Fibroblast of lung (primary cell): ENCODE results near the gene PPP2CA. TPM values are rescaled to one million over a fixed set of nuclear protein-coding genes. Genes with fewer than 3 reads are reported as not detected.

ENCODE experiments used
- DNase-seq, 2 donors: peaks; one replicate each; pipeline versions ENCODE4 v3.0.0 to v3.0.0-alpha.2; 2010; ENCODE audit warnings: low read depth in 2 of 2
- H2AFZ ChIP-seq: 2 replicates; pipeline ENCODE4 v1.5.1; 2012; ENCODE audit warnings: low read length, control low read depth, inconsistent platforms
- H3K27ac ChIP-seq: 2 replicates; pipeline ENCODE4 v1.5.1; 2011; ENCODE audit warnings: low read length, control low read depth; ENCODE audit not compliant: insufficient read depth
- H3K27me3 ChIP-seq: 2 replicates; pipeline ENCODE4 v1.5.1; 2011; ENCODE audit warnings: mild to moderate bottlenecking, low read length; ENCODE audit not compliant: control insufficient read depth, insufficient read depth
- H3K36me3 ChIP-seq: 2 replicates; pipeline ENCODE4 v1.5.1; 2011; ENCODE audit warnings: low read length; ENCODE audit not compliant: control insufficient read depth, insufficient read depth
- H3K4me1 ChIP-seq: 2 replicates; pipeline ENCODE4 v1.5.1; 2011; ENCODE audit warnings: low read length; ENCODE audit not compliant: control insufficient read depth, insufficient read depth; ENCODE audit errors: extremely low read depth
- H3K4me2 ChIP-seq: 2 replicates; pipeline ENCODE4 v1.5.1; 2011; ENCODE audit warnings: low read length, control low read depth; ENCODE audit not compliant: insufficient read depth; ENCODE audit errors: extremely low read depth
- H3K4me3 ChIP-seq, 4 experiments: fragments of 200-600 bp in 1 of 4; sonication (generic) in 1 of 4; replicated peaks in 1 of 4; 2 replicates each; pipeline ENCODE4 v1.5.1; 2011 to 2016; ENCODE audit warnings: low read length in 4 of 4, low read depth in 3 of 4, mild to moderate bottlenecking in 3 of 4, control low read depth in 2 of 4, inconsistent platforms in 1 of 4, mixed read lengths in 1 of 4; ENCODE audit not compliant: insufficient read depth in 1 of 4; ENCODE audit errors: control extremely low read depth in 1 of 4
- H3K79me2 ChIP-seq: 2 replicates; pipeline ENCODE4 v1.5.1; 2012; ENCODE audit warnings: mild to moderate bottlenecking, low read length, inconsistent platforms; ENCODE audit not compliant: control insufficient read depth, insufficient read depth
- H3K9ac ChIP-seq: 2 replicates; pipeline ENCODE4 v1.5.1; 2011; ENCODE audit warnings: mild to moderate bottlenecking, low read length, control low read depth; ENCODE audit not compliant: insufficient read depth
- H3K9me3 ChIP-seq: 2 replicates; pipeline ENCODE4 v1.5.1; 2012; ENCODE audit warnings: low read depth, low read length; ENCODE audit not compliant: control insufficient read depth, insufficient read depth
- H4K20me1 ChIP-seq: 2 replicates; pipeline ENCODE4 v1.5.1; 2011; ENCODE audit warnings: low read length; ENCODE audit not compliant: control insufficient read depth, insufficient read depth; ENCODE audit errors: extremely low read depth
- EZH2 ChIP-seq: IDR thresholded peaks from 2 replicates; pipeline ENCODE4 v1.5.1; 2012; ENCODE audit warnings: low read length, control low read depth, mild to moderate bottlenecking; ENCODE audit errors: missing control alignments
- polyA plus RNA-seq, 2 donors: library from polyadenylated mRNA; depleted of rRNA in 1 of 2; stranded (reverse) in 1 of 2; unstranded in 1 of 2; fragments of >200 nt; gene quantifications; 2 replicates each; pipeline ENCODE4 v1.2.1, GENCODE V29; 2011 to 2012; ENCODE audit warnings: missing spikeins in 1 of 2
- total RNA-seq: library from RNA; depleted of rRNA; stranded (reverse); fragments of >200 nt; gene quantifications from 2 replicates; pipeline ENCODE4 v1.2.1, GENCODE V29; 2014
- TF ChIP-seq, protein P1 (sequence below), 2 donors: IDR thresholded peaks in 1 of 2; conservative IDR thresholded peaks in 1 of 2; 1 replicate in 1 of 2; 2 replicates in 1 of 2; pipeline ENCODE4 v1.5.1; 2011 to 2012; ENCODE audit warnings: low read length in 2 of 2, control low read depth in 1 of 2, inconsistent platforms in 1 of 2, low read depth in 1 of 2, mild to moderate bottlenecking in 1 of 2

Gene PPP2CA
- total and polyA plus RNA-seq, 2 donors (not counting 1 experiment from before 2014, with no cell fraction given): 58.6 to 191 TPM

DNA sequence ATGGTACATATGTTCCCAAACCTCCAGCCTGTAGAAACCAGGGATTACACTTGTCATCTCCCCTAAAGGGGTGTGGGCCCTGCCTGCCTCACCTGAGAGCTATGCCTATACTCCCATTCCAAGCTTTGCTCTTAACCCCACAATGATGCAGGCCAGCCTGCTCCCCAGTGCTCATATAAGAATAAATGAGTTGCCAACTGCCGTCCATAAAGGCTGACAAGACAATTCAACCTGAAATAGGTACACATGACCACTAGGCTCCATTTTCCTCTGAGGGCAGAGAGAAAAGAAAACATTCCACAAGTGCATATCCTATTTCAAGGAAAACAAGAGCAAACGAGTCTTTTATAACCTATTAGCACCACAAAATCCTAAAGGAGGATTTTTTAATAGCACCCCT, 77.6 kb downstream of the PPP2CA start:
- TF ChIP-seq EZH2: no peak
- TF ChIP-seq, protein P1, sequence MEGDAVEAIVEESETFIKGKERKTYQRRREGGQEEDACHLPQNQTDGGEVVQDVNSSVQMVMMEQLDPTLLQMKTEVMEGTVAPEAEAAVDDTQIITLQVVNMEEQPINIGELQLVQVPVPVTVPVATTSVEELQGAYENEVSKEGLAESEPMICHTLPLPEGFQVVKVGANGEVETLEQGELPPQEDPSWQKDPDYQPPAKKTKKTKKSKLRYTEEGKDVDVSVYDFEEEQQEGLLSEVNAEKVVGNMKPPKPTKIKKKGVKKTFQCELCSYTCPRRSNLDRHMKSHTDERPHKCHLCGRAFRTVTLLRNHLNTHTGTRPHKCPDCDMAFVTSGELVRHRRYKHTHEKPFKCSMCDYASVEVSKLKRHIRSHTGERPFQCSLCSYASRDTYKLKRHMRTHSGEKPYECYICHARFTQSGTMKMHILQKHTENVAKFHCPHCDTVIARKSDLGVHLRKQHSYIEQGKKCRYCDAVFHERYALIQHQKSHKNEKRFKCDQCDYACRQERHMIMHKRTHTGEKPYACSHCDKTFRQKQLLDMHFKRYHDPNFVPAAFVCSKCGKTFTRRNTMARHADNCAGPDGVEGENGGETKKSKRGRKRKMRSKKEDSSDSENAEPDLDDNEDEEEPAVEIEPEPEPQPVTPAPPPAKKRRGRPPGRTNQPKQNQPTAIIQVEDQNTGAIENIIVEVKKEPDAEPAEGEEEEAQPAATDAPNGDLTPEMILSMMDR (conservative IDR thresholded peaks at IDR 0.05 in 1 of 2, IDR thresholded peaks at IDR 0.05 in 1 of 2; ENCODE audit: low read depth in 1 of 2, low read length in 2 of 2): no peak
- Histone ChIP-seq H2AFZ (no peak overlapping the region), H3K4me3 (no peak overlapping the region), H3K27me3 (no peaks in the 10 kb centered on the region), H3K4me2 (no peak overlapping the region), H3K9me3 (no peaks in the 10 kb centered on the region), H3K79me2 (peaks cover 6% of the 10 kb centered on the region), H3K27ac (no peak overlapping the region), H4K20me1 (peaks cover 2% of the 10 kb centered on the region), H3K9ac (no peak overlapping the region), H3K36me3 (peaks cover 17% of the 10 kb centered on the region), H3K4me1 (peaks cover 14% of the 10 kb centered on the region)
- no peak for DNase-seq

DNA sequence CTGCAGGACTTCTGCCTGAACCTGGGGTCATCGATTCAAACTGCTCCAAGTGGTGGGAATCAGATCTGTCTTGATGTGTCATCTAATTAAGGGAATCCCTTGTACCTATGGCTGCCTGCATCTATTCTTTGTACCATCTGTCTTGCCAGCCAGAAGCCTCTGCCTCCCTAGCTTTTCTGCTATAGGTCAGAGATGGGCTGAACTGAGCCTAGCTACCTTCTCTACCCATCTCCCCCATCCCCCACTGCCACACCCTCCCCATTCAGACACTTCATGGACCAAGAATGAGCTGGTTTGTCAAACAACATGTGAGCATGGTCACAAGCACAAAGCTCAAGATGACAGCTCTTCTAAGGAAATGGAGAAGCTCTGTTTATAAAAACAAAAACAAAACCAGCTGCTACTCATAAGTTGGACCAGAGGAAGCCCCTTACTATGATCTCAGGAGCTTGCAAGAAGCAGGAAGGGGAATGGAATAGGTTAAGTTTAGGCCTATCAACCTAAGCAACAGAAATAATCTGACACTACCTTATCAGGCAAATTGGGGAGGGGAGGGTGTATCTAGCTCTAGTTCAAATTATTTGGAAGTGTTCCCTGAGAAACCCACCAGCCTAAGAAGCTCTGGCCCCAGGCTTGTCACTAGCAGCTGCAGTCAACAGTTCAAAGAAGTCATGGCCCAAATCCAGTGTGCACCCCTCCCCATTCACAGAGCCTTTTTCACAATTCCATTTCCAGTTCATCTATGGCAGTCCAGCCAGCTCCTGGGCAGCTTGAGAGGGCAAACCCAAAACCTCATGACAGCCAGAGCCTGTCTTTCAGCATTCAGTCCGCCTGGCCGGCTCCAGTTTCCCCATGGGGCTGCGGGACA, 79.0 kb downstream of the PPP2CA start:
- Histone ChIP-seq H3K79me2 (peaks cover 6% of the 10 kb centered on the region), H3K27ac (no peak overlapping the region), H3K36me3 (peaks cover 24% of the 10 kb centered on the region), H3K4me1 (peaks cover 14% of the 10 kb centered on the region), H3K9me3 (no peaks in the 10 kb centered on the region), H3K9ac (no peak overlapping the region), H4K20me1 (peaks cover 2% of the 10 kb centered on the region), H3K27me3 (no peaks in the 10 kb centered on the region), H2AFZ (no peak overlapping the region), H3K4me3 (no peak overlapping the region), H3K4me2 (no peak overlapping the region)
- peak in 1 of 2 donors; percentile 50 for DNase-seq
- no peak for TF ChIP-seq EZH2
- TF ChIP-seq, protein P1 (conservative IDR thresholded peaks at IDR 0.05 in 1 of 2, IDR thresholded peaks at IDR 0.05 in 1 of 2; ENCODE audit: low read depth in 1 of 2, low read length in 2 of 2): no peak

DNA sequence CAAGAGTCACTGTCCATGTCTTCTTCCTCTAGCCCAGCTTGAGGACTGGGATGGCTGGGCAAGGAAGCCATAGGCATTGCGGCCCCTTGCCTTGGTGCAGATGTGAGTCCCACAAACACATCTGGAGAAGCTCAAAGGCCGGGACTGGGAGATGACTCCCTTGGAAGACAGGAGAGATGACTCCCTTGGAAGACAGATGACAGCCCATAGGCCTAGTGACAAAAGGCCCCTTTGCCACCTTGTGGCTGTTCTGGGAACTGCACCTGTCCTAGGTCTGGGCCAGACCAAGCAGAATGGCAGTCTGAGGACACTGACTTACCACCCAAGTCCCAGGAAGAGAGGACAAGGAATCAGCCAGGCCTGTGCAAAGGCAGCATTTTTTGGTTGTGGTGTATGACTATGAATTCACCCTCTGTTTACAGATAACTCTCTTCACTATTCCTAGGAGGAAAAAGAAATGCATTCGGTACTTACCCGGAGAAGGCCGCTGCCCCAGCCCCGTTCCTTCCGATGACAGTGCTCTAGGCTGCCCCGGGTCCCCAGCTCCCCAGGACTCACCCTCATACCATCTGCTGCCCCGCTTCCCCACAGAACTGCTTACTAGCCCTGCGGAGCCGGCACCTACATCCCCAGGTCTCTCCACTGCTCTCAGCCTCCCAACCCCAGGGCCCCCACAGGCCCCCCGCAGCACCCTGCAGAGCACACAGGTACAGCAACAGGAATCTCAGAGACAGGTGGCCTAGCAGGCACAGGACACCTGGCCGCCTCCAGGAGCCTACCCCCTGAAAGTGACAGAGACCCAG, 79.9 kb downstream of the PPP2CA start:
- H3K79me2 ChIP-seq: peaks cover 6% of the 10 kb centered on the region
- H3K36me3 ChIP-seq: peaks cover 24% of the 10 kb centered on the region
- H3K9ac ChIP-seq: no peak overlapping the region
- no peaks in the 10 kb centered on the region for H3K27me3 ChIP-seq
- peaks cover 14% of the 10 kb centered on the region for H3K4me1 ChIP-seq
- H2AFZ ChIP-seq: no peak overlapping the region
- H3K4me3 ChIP-seq: no peak overlapping the region
- no peak overlapping the region for H3K4me2 ChIP-seq
- H3K27ac ChIP-seq: no peak overlapping the region
- no peak for TF ChIP-seq EZH2
- TF ChIP-seq, protein P1 (conservative IDR thresholded peaks at IDR 0.05 in 1 of 2, IDR thresholded peaks at IDR 0.05 in 1 of 2; ENCODE audit: low read depth in 1 of 2, low read length in 2 of 2): peak; percentile 82 to 97
- H4K20me1 ChIP-seq: peaks cover 2% of the 10 kb centered on the region
- DNase-seq: peak; percentile 51 to 65
- no peaks in the 10 kb centered on the region for H3K9me3 ChIP-seq
